ENCODE measurements around the gene SMCO2. TPM values are rescaled to one million over a fixed set of nuclear protein-coding genes. Genes with fewer than 3 reads are reported as not detected.

SMCO2 gene
- total RNA-seq, 2 donors from 2014 or later = not detected

DNA sequence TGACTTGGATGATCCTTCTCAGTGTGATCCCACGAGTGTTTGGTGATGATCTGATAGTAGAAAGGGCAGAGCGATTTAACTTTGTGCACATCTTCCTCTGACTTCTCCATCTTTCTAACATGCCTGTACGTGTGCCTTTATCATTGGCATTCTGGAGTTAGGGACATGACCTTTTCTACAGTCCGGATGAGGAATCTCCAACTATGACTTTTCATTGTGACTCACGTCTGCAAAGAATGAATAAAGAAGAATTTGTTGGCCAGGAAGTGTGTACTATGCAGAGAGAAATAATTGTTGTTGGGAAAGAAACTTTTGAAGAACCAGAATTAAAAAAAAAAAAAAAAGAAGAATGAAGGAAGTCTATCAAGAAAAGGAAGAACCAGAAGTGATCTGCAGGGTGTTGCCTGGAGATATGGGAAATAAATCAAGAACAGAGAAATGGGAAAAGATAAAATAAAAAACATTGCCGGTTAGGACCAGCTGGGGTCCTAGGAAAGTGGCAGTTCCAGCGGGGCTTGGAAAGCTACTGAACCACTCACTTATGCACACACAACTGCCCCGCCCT lies 102.8 kb downstream of the SMCO2 start:
- Histone ChIP-seq H3K36me3 (no peaks in the 10 kb centered on the region), H3K4me3 (peak overlapping the region in 1 of 2 donors; percentile 24)
- TF ChIP-seq, protein P1, sequence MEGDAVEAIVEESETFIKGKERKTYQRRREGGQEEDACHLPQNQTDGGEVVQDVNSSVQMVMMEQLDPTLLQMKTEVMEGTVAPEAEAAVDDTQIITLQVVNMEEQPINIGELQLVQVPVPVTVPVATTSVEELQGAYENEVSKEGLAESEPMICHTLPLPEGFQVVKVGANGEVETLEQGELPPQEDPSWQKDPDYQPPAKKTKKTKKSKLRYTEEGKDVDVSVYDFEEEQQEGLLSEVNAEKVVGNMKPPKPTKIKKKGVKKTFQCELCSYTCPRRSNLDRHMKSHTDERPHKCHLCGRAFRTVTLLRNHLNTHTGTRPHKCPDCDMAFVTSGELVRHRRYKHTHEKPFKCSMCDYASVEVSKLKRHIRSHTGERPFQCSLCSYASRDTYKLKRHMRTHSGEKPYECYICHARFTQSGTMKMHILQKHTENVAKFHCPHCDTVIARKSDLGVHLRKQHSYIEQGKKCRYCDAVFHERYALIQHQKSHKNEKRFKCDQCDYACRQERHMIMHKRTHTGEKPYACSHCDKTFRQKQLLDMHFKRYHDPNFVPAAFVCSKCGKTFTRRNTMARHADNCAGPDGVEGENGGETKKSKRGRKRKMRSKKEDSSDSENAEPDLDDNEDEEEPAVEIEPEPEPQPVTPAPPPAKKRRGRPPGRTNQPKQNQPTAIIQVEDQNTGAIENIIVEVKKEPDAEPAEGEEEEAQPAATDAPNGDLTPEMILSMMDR (IDR thresholded peaks at IDR 0.05) = no peak

DNA sequence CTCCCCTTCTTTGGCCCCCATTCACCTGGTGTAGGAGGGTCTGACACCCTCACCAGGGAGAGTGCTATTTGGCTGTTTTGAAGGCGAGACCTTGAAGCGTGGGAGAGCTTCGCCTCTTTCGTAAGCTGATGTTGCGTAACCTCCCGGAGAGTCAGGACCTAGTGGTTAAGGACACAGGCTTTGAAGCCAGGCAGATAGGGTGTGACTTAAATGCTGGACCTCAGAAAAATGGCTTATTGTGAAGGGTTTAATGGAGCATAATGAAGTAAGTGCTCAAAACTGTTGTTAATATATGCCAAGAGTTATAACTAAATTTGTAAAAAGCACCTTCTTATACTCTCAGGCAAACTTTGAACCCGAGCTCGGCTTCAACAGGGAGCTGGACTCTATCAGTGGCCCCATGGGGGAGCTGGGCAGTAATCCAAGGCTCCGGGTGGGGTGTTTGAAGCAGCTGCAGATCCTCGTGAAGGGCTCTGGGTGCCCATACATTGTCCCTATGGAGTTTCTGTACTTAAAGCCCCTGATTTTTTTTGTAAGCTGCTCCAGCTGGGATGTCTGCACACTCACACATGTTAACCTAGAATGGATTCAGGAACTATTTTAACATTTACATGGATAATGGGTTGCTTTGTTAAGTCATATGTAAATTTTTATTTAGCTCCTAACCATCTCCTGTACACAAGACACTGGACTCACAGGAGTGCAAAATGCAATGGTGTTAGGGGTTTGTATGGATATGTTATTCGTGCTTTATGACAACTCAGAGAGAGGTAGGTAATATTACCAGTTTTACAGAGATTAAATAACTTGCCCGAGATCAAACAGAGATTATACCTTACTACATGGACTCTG lies 103.5 kb downstream of the SMCO2 start:
- peaks cover 0 to 98% of the 10 kb centered on the region in 2 donors for H3K4me1 ChIP-seq

More for the DNA sequence above, 102.8 kb downstream of the SMCO2 start:
- no peaks in the 10 kb centered on the region for H3K27me3 ChIP-seq
- no peaks in the 10 kb centered on the region for H3K9me3 ChIP-seq
- DNase-seq (ENCODE audit: low spot score) = no peak
- H3K27ac ChIP-seq = peak overlapping the region; percentile 80 to 89
- H3K4me1 ChIP-seq = peaks cover 0 to 92% of the 10 kb centered on the region in 2 donors

DNA sequence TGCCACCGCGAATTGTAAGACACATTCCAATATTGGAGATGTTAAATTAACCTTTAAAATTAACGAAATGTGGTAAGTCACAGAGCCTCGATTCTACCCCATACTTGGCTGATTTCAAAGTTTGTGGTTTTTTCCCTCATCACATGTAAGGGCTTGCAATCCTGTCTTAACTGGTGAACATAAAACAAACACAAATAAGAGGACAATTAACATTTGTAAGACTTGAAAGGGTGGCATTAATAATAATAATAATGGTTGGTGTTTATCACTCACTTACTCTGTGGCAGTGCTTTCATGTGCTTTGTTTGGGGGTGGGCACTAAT lies 104.1 kb downstream of the SMCO2 start:
- Histone ChIP-seq H3K27ac (peak overlapping the region; percentile 80 to 89), H3K36me3 (no peaks in the 10 kb centered on the region), H3K27me3 (no peaks in the 10 kb centered on the region), H3K9me3 (no peaks in the 10 kb centered on the region), H3K4me3 (no peak overlapping the region), H3K4me1 (peaks cover 0 to 98% of the 10 kb centered on the region in 2 donors)
- no peak for DNase-seq (ENCODE audit: low spot score)
- TF ChIP-seq, protein P1 (IDR thresholded peaks at IDR 0.05) = no peak

More for the DNA sequence above, 103.5 kb downstream of the SMCO2 start:
- TF ChIP-seq, protein P1 (IDR thresholded peaks at IDR 0.05) = no peak
- Histone ChIP-seq H3K27ac (peak overlapping the region; percentile 80 to 89), H3K27me3 (no peaks in the 10 kb centered on the region), H3K4me3 (peak overlapping the region in 1 of 2 donors; percentile 24), H3K36me3 (no peaks in the 10 kb centered on the region), H3K9me3 (no peaks in the 10 kb centered on the region)
- DNase-seq (ENCODE audit: low spot score) = peak; percentile 96

DNA sequence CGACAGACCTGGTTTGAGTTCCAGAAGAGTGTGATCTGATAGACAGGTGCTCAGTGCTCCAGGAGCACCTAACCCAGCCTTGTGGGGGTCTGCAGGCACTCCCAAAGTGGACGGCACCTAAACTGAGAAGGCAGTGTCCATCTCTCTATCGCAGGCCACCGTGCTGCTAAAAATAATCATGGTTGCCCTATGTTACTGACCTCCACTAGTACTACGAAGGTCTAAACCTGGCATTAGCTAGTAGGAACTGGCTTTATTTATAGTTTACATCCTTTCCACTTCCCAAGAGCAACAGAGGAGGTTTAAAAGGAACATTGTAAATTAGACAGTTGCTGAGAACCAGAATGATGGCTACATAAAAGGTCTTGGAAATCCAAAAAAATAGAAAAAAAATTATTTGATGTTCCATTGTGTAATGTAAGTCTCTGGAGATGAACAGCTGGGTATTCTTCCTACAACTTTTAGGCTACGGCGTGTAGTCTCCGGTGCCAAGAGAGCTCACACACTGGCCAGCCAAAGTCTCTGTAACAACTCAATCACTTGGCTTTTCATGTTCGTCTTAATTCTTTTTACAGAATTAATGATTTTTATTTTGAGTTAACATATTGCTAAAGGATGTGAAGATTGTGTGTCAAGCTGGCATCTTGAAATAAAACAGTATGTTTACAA lies 104.8 kb downstream of the SMCO2 start:
- peak overlapping the region; percentile 80 to 89 for H3K27ac ChIP-seq
- no peak overlapping the region for H3K4me3 ChIP-seq
- TF ChIP-seq, protein P1 (IDR thresholded peaks at IDR 0.05) = no peak
- no peaks in the 10 kb centered on the region for H3K9me3 ChIP-seq
- peaks cover 0 to 98% of the 10 kb centered on the region in 2 donors for H3K4me1 ChIP-seq
- H3K27me3 ChIP-seq = no peaks in the 10 kb centered on the region
- H3K36me3 ChIP-seq = no peaks in the 10 kb centered on the region
- no peak for DNase-seq (ENCODE audit: low spot score)

Other genes starting within 250 kb of the SMCO2 start
- gene STK38L, start 202.4 kb upstream of the SMCO2 start, total RNA-seq = 10 to 100 TPM; 65.9 to 93.2 TPM
- gene BMAL2, start 113.9 kb upstream of the SMCO2 start, total RNA-seq = 1 to 10 TPM in 1 of 2 donors, under 1 TPM in 1; 0.56 to 1.6 TPM
- 10 to 100 TPM; 65.2 to 66.0 TPM for gene PPFIBP1, start 77.5 kb downstream of the SMCO2 start, total RNA-seq
- gene REP15, start 249.7 kb downstream of the SMCO2 start, total RNA-seq = 1 to 10 TPM; 1.4 to 3.1 TPM

Measured in right atrium auricular region (tissue), 2 donors.